Neural progenitor cell (in vitro differentiated cells): ENCODE measurements around the gene FAM193A. TPM values are rescaled to one million over a fixed set of nuclear protein-coding genes. Genes with fewer than 3 reads are reported as not detected.

ENCODE experiments used
- DNase-seq: peaks from one replicate; pipeline ENCODE4 v3.0.0-alpha.2; 2016; ENCODE audit warnings: low spot score
- H2AFZ ChIP-seq: fragments of 200-600 bp; sonication (generic); replicated peaks from 2 replicates; pipeline ENCODE4 v1.6.1; 2016; ENCODE audit warnings: antibody characterized with exemption
- H3F3A ChIP-seq: fragments of 200-600 bp; sonication (generic); 2 replicates; pipeline ENCODE4 v1.6.1; 2016; ENCODE audit warnings: antibody characterized with exemption, low read depth
- H3K27ac ChIP-seq: fragments of 200-600 bp; sonication (generic); 2 replicates; pipeline ENCODE4 v1.5.1; 2016; ENCODE audit warnings: mild to moderate bottlenecking
- H3K27me3 ChIP-seq: fragments of 200-600 bp; sonication (generic); 2 replicates; pipeline ENCODE4 v1.6.1; 2016; ENCODE audit warnings: mild to moderate bottlenecking, moderate library complexity
- H3K36me3 ChIP-seq: fragments of 200-600 bp; sonication (generic); 2 replicates; pipeline ENCODE4 v1.5.1; 2016
- H3K4me1 ChIP-seq: fragments of 200-600 bp; sonication (generic); 2 replicates; pipeline ENCODE4 v1.6.1; 2016; ENCODE audit warnings: mixed run types
- H3K4me2 ChIP-seq: fragments of 200-600 bp; sonication (generic); 2 replicates; pipeline ENCODE4 v1.6.1; 2016
- H3K4me3 ChIP-seq: fragments of 200-600 bp; sonication (generic); 2 replicates; pipeline ENCODE4 v1.5.1; 2016
- H3K79me2 ChIP-seq: fragments of 200-600 bp; sonication (generic); 2 replicates; pipeline ENCODE4 v1.6.1; 2016; ENCODE audit warnings: low read depth
- H3K9ac ChIP-seq: fragments of 200-600 bp; sonication (generic); 2 replicates; pipeline ENCODE4 v1.6.1; 2016
- H3K9me3 ChIP-seq: fragments of 200-600 bp; sonication (generic); 2 replicates; pipeline ENCODE4 v1.5.1; 2016; ENCODE audit warnings: low read depth
- H4K20me1 ChIP-seq: fragments of 200-600 bp; sonication (generic); 2 replicates; pipeline ENCODE4 v1.6.1; 2016; ENCODE audit warnings: low read depth
- H3K27ac Mint-ChIP-seq: 3 replicates; pipeline ENCODE4 v1.8.0; 2021; ENCODE audit warnings: mixed read lengths
- H3K27me3 Mint-ChIP-seq: 2 replicates; pipeline ENCODE4 v1.8.0; 2022; ENCODE audit warnings: low read depth, mild to moderate bottlenecking, inconsistent platforms, moderate library complexity, mixed read lengths; ENCODE audit not compliant: insufficient read depth
- H3K36me3 Mint-ChIP-seq: 3 replicates; pipeline ENCODE4 v1.8.0; 2021; ENCODE audit warnings: mixed read lengths
- H3K4me1 Mint-ChIP-seq: 3 replicates; pipeline ENCODE4 v1.8.0; 2021; ENCODE audit warnings: mixed read lengths
- H3K4me3 Mint-ChIP-seq: 3 replicates; pipeline ENCODE4 v1.8.0; 2021; ENCODE audit warnings: mild to moderate bottlenecking, moderate library complexity, mixed read lengths
- H3K9me3 Mint-ChIP-seq: 3 replicates; pipeline ENCODE4 v1.8.0; 2020; ENCODE audit warnings: mixed read lengths
- CTCF ChIP-seq: fragments of 200-600 bp; sonication (generic); IDR thresholded peaks from 2 replicates; pipeline ENCODE4 v1.5.1; 2017; ENCODE audit warnings: antibody characterized with exemption, mild to moderate bottlenecking
- EZH2 ChIP-seq: fragments of 200-600 bp; sonication (generic); IDR thresholded peaks from 2 replicates; pipeline ENCODE4 v1.6.1; 2017; ENCODE audit warnings: antibody characterized with exemption, mild to moderate bottlenecking, moderate library complexity
- EZH2phosphoT487 ChIP-seq: fragments of 200-600 bp; sonication (generic); IDR thresholded peaks from 2 replicates; pipeline ENCODE4 v1.6.1; 2017; ENCODE audit warnings: antibody characterized with exemption
- total RNA-seq: library from RNA; depleted of rRNA; stranded (reverse); fragments of >200 nt; gene quantifications from 2 replicates; pipeline ENCODE4 v1.2.3, GENCODE V29; 2015; ENCODE audit warnings: low replicate concordance

The FAM193A gene
- total RNA-seq, 1 donor from 2014 or later, result 29.1 TPM

GRCh38 chr4:2686379-2687265 is 150.2 kb downstream of the FAM193A start:
- no peak overlapping the region for H3K4me3 Mint-ChIP-seq
- peaks cover 20% of the 10 kb centered on the region for H4K20me1 ChIP-seq
- H3K36me3 Mint-ChIP-seq, result peaks cover 38% of the 10 kb centered on the region
- no peak overlapping the region for H3K27ac ChIP-seq
- TF ChIP-seq CTCF (no peak), EZH2 (no peak), EZH2phosphoT487 (no peak)
- no peak overlapping the region for H2AFZ ChIP-seq
- H3K27ac Mint-ChIP-seq, result no peak overlapping the region
- H3K4me2 ChIP-seq, result no peak overlapping the region
- no peak overlapping the region for H3K4me3 ChIP-seq
- H3K27me3 ChIP-seq, result no peaks in the 10 kb centered on the region
- H3K9ac ChIP-seq, result no peak overlapping the region
- no peak for DNase-seq
- no peaks in the 10 kb centered on the region for H3F3A ChIP-seq
- H3K9me3 ChIP-seq, result no peaks in the 10 kb centered on the region
- H3K9me3 Mint-ChIP-seq, result no peaks in the 10 kb centered on the region
- H3K36me3 ChIP-seq, result no peaks in the 10 kb centered on the region
- peaks cover 7% of the 10 kb centered on the region for H3K79me2 ChIP-seq
- no peaks in the 10 kb centered on the region for H3K4me1 Mint-ChIP-seq
- peaks cover 3% of the 10 kb centered on the region for H3K27me3 Mint-ChIP-seq
- H3K4me1 ChIP-seq, result no peaks in the 10 kb centered on the region

- Histone ChIP-seq H3K9ac (no peak overlapping the region), H3K36me3 (no peaks in the 10 kb centered on the region), H3K27ac (no peak overlapping the region), H3F3A (no peaks in the 10 kb centered on the region), H4K20me1 (peaks cover 20% of the 10 kb centered on the region), H3K79me2 (peaks cover 2% of the 10 kb centered on the region), H3K4me2 (no peak overlapping the region), H3K4me1 (no peaks in the 10 kb centered on the region), H3K9me3 (no peaks in the 10 kb centered on the region), H2AFZ (no peak overlapping the region), H3K4me3 (no peak overlapping the region), H3K27me3 (no peaks in the 10 kb centered on the region)
- Mint-ChIP-seq H3K4me3 (no peak overlapping the region), H3K36me3 (peaks cover 44% of the 10 kb centered on the region), H3K4me1 (no peaks in the 10 kb centered on the region), H3K27me3 (peaks cover 3% of the 10 kb centered on the region), H3K27ac (no peak overlapping the region), H3K9me3 (no peaks in the 10 kb centered on the region)
- no peak for TF ChIP-seq EZH2phosphoT487
- no peak for DNase-seq
These were observed 151.8 kb downstream of the FAM193A start for GRCh38 chr4:2688281-2688680.

DNA sequence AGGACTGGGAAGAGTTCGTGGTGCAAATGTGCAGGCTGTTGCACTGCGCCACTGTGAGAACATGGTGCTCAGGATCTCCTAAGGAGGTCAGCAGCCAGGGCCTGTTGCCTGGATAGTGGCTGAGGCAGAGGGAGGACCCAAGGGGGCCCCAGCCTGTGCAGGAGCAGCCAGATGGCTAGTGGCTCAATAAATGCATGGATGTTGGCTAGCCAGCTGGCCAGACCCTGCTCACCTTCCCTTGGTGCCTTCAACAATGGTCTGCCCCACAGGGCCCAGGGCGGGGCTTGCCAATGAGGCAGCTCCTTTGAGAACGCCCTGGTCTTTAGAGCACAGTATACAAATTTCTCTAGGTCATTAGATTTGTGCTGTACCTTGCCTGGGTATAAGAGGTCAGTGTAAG is 152.2 kb downstream of the FAM193A start:
- H3K36me3 ChIP-seq, result no peaks in the 10 kb centered on the region
- no peaks in the 10 kb centered on the region for H3K4me1 Mint-ChIP-seq
- H3K27ac ChIP-seq, result no peak overlapping the region
- H3K36me3 Mint-ChIP-seq, result peaks cover 43% of the 10 kb centered on the region
- H2AFZ ChIP-seq, result no peak overlapping the region
- no peaks in the 10 kb centered on the region for H3K27me3 ChIP-seq
- H3K4me2 ChIP-seq, result no peak overlapping the region
- no peak overlapping the region for H3K27ac Mint-ChIP-seq
- H3K4me1 ChIP-seq, result no peaks in the 10 kb centered on the region
- no peaks in the 10 kb centered on the region for H3F3A ChIP-seq
- DNase-seq, result no peak
- H3K27me3 Mint-ChIP-seq, result peaks cover 3% of the 10 kb centered on the region
- H3K79me2 ChIP-seq, result no peaks in the 10 kb centered on the region
- H3K4me3 ChIP-seq, result no peak overlapping the region
- no peak overlapping the region for H3K9ac ChIP-seq
- H4K20me1 ChIP-seq, result peaks cover 20% of the 10 kb centered on the region
- no peak overlapping the region for H3K4me3 Mint-ChIP-seq
- H3K9me3 ChIP-seq, result no peaks in the 10 kb centered on the region
- H3K9me3 Mint-ChIP-seq, result no peaks in the 10 kb centered on the region
- TF ChIP-seq EZH2phosphoT487, result no peak
- TF ChIP-seq EZH2, result no peak
- TF ChIP-seq CTCF, result no peak

- no peaks in the 10 kb centered on the region for H3K36me3 ChIP-seq
- peaks cover 3% of the 10 kb centered on the region for H3K27me3 Mint-ChIP-seq
- H3K27ac Mint-ChIP-seq, result no peak overlapping the region
- H3K36me3 Mint-ChIP-seq, result peaks cover 42% of the 10 kb centered on the region
- H3K27me3 ChIP-seq, result no peaks in the 10 kb centered on the region
- H3K4me2 ChIP-seq, result no peak overlapping the region
- no peak overlapping the region for H2AFZ ChIP-seq
- no peak overlapping the region for H3K4me3 Mint-ChIP-seq
- no peaks in the 10 kb centered on the region for H3F3A ChIP-seq
- DNase-seq, result no peak
- no peak overlapping the region for H3K27ac ChIP-seq
- peaks cover 20% of the 10 kb centered on the region for H4K20me1 ChIP-seq
- H3K9ac ChIP-seq, result no peak overlapping the region
- no peaks in the 10 kb centered on the region for H3K9me3 ChIP-seq
- no peaks in the 10 kb centered on the region for H3K79me2 ChIP-seq
- TF ChIP-seq EZH2, result no peak
- TF ChIP-seq CTCF, result no peak
- TF ChIP-seq EZH2phosphoT487, result no peak
- no peaks in the 10 kb centered on the region for H3K4me1 ChIP-seq
- H3K9me3 Mint-ChIP-seq, result no peaks in the 10 kb centered on the region
- H3K4me3 ChIP-seq, result no peak overlapping the region
- no peaks in the 10 kb centered on the region for H3K4me1 Mint-ChIP-seq
These were observed 152.7 kb downstream of the FAM193A start for GRCh38 chr4:2689114-2689513.
